Measurements from ENCODE around the gene CDCA4.
"Not testable (repeated sequence)": the region's sequence is repeated elsewhere in the genome, so short reads cannot be mapped to it uniquely, and the experiment has no call there.

Gene CDCA4

GRCh38 chr14:105020815-105021655 lies at the start of gene CDCA4:
CDCA4 (minus strand) TSS chr14:105021083; CDS start chr14:105011929, 9,154 bp downstream.
- FAIRE-seq: no peak

DNA sequence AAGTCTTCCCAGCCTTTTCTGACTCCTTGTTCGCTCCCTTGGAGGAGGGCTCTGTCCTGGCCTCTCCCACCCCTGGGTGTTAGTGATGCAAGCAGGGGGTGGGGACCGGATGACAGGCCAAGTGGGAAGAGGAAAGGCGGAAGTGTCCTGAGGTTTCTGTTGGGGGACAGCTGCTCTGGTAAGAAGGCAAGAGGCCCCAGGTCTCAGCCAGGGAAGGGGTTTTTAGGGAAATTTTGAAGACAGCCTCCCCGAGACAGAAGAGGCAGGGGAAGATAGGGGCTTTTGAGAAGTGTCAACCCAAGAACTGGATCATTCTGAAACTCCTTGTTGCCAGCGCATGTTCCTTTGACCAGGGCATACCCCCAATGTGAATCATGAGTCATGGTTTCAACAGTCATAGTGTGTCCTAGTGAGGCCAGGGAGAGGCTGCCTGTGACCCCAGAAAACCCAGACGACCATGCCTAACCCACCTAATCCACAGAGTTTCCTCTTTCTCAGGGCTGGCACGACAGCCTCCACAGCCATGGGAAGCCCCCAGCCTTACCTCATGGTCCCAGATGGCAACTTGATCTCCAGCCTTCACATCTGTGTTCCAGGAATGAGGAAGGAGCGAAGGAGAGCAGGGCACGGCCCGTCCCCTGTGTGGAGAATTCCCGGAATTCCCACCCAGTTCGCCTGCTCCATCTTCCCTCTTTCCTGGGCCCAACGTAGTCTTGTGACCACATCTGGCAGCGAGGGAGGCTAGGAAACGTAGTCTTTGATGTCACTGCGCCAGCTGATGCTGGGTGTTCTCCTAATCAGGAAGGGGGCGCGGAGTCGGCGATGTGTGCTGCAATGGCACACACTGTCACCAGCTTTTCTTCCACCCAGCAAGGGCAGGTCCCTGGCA lies 49.2 kb upstream of the CDCA4 start:
- FAIRE-seq: no peak

- FAIRE-seq: no peak
These were observed 48.6 kb upstream of the CDCA4 start for GRCh38 chr14:105069522-105069870.

- no peak for FAIRE-seq
These were observed 47.9 kb upstream of the CDCA4 start for GRCh38 chr14:105068818-105069217.

- no peak for FAIRE-seq
These were observed 47.1 kb upstream of the CDCA4 start for GRCh38 chr14:105067969-105068301.

DNA sequence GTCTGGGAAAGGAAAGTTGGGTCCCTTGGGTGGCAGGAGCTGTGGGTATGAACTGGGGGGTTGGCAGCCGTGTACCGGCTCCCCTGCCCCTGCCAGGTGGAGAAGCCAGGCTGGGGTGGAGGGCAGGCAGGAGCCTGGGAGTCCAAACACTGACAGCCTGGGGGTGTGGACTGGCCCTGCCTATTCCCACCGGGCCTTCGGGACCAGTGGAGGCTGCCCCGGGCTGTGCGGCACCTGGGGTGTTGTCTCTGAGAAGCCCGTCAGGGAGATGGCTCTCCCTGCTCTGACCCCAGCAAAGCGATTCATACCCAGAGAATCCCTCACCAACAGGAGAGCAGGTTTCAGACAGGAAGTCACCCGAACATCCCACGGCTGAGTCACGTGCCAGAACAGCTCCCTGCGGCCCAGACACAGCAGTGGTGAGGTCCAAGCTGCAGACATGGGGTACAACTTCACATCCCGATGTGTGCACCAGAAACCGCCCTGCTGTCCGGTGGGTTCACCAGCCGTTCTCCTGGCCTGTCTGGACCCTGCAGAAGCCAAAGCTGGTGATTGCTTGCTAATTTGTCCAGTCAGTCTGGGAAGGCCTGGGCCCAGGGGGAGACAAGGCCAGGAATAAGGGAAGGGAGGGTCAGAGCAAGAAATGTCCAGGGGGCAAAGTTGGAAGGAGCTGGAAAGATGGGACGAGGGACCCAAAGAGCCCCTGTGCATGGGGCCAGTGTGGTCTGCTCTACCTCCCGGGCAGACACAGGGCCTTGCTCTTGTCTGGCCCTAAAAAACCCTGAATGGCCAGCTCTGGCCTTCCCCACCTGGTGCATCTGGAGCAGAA lies 46.5 kb upstream of the CDCA4 start:
- FAIRE-seq: no peak

DNA sequence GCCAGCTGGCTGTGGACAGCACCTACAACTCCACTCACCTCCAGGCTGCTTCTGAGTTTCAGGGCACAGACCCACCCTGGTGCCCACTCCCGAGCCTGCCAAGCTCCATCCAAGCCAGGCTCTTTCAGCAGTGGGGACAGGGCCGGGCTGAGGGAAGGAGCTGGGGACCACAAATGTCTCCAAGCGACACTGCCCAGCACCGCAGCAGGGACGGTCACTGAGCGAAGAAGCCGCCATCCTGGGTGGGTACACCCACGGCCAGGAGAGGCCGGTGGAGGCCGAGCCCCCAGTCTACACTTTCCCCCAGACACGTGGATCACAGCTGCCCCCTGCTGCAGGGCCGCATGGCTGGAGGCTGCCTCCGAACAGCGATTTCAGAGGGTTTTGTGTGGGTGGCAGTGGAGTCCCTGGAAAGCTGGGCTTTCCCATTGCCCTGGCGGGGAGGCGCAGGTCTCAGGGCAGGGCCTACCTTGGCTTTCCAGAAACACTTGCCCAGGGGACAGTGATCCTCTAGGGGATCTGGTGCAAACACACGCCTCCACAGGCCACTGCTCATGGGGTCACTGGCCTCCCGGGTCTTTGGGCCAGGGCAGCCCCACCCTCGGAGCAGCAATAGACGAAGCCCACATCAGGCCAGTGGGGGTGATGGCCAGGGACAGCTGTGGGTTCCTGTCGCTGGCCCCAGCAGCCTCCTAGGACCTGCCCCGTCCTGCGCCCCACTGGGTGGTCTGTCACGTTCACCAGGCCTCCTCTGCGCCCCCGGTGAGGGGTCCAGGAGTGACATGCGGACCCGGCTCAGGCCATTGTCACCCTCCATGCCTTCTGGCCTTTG lies 45.6 kb upstream of the CDCA4 start:
- no peak for FAIRE-seq

GRCh38 chr14:105065280-105066228 lies 44.7 kb upstream of the CDCA4 start, which contains the start of gene GPR132:
GPR132 (minus strand) TSS chr14:105065430; CDS start chr14:105055420, 10,010 bp downstream.
- no peak for FAIRE-seq

DNA sequence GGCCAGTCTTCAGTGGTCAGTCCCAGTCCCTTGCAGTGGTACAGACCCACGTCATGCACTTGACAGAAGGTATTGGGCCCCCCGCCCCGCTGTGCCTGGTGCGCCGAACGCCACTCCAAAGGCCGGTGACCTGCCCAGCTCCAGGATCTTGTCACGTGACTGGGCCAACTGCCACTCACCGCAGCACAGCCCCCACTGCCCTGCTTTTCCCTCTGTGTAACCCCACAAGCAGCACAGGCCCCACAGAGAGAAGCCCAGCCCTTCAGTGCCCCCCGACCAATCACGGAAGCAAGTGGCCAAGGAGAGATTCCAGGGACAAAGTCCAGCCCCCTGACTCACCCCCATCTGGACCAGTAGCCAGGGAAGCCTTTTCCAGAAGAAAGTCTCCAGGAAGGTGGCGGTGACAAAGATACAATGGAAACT lies 43.8 kb upstream of the CDCA4 start:
- FAIRE-seq: no peak

DNA sequence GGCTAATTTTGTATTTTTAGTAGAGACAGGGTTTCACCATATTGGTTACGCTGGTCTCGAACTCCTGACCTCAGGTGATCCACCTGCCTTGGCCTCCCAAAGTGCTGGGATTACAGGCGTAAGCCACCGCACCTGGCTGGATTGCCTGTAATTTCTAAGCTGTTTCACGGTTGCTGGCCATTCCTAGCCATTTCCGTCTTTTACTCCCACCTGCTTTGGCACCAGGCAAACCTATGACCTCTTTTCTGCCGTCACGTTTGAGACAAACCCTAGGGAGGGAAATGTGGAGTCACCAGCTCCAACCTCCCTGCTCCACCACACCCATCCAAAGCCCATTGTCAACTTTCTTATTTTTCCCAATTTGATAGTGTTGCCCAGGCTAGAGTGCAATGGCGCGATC lies 43.1 kb upstream of the CDCA4 start:
- no peak for FAIRE-seq

GRCh38 chr14:105063506-105063905 lies 42.6 kb upstream of the CDCA4 start:
- FAIRE-seq: not testable (repeated sequence)

DNA sequence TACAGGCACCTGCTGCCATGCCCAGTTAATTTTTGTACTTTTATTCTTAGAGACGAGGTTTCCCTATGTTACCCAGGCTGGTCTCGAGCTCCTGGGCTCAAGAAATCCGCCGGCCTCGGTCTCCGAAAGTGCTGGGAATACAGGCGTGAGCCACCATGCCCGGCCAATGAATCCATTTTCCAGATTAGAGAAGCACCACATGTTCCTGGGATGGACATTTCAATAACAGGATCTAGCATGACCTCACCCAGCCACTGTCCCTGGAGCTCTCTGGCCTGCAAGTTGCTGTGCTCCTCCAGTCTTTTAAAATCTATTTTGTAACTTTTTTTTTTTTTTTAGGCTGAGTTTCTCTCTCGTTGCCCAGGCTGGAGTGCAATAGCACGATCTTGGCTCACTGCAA lies 42.2 kb upstream of the CDCA4 start:
- FAIRE-seq: no peak

- no peak for FAIRE-seq
These were observed 41.2 kb upstream of the CDCA4 start for GRCh38 chr14:105062048-105062433.

DNA sequence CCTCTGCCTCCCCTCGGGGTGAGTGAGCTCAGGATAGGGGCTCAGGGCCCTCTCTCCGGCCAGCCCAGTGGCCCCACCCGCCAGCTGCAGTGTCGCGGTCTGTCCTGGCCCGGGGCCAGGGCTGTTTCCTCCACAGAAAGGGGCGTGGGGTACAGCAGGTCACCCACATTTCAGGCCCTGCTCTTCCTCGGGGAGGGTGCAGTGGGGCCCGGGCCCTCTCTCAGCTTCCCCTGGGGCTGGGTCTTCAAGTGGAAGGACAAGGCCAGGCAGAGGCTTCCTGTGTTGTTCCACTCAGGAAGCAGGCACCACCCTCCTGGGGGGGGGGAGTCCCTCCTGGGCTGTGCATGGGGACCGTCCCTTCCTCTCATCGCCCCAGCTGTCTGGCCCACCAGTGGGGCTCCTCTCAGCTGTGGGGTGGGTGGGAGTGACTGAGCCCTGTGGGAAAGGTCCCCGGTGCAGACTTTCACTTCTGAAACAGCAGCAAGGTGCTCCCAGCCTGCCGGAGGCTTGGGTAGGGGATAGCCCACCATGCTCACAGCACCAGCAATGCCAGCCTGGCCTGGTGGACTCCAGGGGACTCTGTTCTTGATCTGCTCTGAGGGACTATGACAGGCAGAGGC lies 40.7 kb upstream of the CDCA4 start:
- FAIRE-seq: no peak

DNA sequence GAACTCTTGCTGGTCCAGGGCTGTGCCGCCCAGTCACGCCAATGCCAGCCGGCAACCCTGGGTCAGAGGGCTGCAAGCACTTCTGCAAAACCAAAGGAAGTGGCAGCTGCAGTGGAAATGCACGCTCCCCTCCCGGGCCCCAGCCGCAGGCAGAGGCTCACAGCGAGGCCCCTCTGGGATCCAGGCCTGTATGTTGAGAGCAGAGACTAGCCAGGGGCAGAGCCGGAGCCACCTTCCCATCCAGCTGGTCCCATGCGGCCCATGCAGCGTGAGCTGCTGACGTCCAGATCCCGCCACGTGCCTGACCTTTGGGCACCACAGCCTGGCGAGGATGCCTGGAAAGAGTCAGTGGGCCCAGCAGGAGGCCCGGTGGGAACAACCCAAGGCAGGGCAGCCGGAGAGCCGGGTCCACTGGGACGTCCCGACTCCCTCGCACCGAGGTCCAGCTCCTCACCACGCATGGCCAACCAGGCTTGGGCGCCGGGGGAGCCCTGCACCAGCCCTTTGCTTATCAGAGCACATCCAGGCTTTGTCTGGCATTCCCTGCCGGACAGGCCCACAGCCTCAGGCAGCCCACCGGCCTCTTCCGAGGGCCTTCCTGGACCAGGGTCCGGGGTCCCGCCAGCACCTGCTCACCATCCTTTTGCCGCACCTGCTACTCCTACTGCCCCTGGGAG lies 40.0 kb upstream of the CDCA4 start:
- FAIRE-seq: no peak

DNA sequence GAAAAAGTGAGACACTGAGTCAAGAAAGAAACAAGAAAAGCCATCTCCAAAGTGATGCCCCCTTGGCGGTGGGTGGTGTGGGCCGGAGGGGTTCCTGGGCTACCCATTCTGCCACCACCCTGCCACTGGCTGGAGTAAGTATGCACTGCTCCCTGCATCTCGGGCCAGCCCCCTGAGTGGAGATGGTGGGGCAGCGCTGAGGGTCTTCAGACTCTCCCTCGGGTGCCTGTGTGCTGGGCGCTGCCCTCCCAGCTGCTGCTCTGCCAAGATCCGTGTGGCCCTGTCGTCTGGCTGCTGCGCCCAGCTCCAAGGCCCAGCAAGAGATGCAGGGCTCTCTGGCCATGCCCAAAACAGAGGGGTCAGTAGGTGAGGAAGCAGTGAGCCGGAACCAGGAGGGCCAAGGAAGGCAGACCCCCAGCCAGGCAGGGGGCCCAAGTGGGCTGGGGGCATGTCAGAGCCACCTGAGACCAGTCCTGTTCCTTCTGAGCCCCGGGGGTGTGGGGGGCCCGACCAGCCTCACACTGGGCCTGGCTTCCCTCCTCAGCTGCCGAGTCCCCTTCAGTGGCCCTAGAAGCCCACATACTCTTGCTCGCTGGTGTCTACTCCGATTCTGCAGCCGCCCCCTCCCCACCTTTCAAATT lies 39.2 kb upstream of the CDCA4 start:
- no peak for FAIRE-seq

GRCh38 chr14:105059035-105059924 lies 38.4 kb upstream of the CDCA4 start:
- FAIRE-seq: no peak

GRCh38 chr14:105058521-105059034 lies 37.7 kb upstream of the CDCA4 start:
- FAIRE-seq: no peak

Measured in islet of Langerhans (tissue), 1 donor.